ENCODE results near the gene C19orf12.
"Not testable (repeated sequence)": the region's sequence is repeated elsewhere in the genome, so short reads cannot be mapped to it uniquely, and the experiment has no call there.

Gene C19orf12

DNA sequence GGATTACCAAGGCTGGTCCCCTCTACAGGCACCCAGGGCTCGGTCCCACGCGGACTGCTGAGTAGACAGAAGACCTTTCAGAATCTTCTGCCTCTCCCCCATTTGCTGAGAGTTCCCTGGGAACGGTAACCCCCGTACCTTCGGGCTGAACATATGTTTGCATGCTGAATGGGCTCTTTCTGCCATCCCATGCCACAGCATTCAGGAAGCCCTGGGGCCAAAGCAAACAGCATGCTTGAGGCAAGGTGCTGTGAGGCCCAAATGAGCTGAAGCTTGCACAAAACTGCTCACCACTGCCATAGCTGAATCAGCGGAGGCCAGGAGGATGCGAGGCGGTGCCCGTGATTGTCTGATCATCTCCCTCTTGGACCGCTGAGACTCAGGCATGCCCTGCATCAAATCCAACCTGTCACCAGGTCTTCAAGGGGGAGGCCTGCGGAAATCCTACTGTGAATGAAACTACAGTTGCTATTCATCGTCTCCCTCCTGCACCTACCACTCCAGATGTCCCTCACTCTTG lies 16.3 kb upstream of the C19orf12 start:
- DNase-seq (ENCODE audit: low read depth in 2 of 2) = no peak

DNA sequence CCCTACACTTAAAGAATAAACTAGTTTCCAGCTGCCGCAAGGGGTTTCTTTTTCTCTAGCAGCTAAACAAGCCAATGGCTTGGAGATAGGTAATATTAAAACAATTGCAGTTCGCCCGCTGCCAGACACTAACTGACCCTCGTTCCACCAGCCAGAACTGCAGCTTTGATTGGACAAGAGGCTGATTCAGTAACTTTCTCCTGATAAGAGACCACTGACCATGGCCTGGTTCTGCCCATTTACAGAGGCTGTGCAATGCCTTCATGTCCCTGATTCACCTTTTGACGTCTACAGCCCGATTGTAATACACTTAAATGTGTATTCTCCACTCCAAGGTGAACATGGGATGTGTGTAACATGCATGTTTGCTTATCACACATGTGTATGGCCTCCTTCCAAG lies 12.8 kb upstream of the C19orf12 start:
- DNase-seq (ENCODE audit: low read depth in 2 of 2) = no peak

DNA sequence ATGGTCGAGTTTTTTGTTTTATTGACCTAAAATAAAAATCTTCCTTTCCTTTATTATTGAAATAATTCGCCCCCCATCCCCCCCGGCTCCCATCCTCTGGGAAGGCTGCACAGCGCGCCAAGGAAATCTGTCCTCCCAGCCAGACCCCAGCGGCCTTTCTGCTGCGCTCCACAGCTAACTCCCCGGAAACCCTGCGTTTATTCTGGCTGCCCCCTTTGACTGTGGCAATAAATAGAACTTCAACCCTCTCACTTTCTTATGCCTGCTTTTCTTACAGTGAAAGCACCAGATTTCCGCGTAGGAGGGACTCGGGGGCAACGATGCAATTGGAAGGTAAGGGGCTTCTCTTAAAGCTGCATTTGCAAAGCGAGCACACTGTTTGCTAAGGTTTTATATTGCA lies 9.7 kb upstream of the C19orf12 start:
- no peak for DNase-seq (ENCODE audit: low read depth in 2 of 2)

DNA sequence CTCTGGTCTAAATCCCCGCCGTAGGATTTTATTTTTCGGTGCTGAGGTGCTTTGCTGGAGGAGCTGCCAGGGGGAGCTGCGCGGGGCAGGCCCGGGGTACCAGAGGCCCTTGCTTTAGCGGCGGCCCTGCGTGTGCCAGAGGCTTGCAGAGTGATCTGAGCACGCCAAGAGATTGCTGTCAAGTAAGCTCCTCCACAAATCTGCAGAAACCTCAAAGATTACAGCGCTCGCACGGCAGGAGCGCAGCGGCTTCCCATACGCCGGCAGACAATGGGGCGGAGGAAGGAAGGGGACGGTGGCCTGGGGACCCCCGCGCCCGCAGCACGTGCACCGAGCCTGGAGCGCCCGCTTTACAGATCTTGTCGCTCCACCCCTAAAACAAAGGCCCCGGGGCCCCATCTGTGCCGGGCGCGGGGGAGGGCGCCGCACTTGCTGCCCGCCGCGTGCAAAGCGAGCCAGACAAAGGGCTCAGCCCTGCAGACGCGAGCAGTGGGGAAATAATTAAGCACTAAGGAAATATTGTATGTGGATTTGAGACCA lies 9.1 kb upstream of the C19orf12 start:
- DNase-seq (ENCODE audit: low read depth in 2 of 2) = no peak

DNA sequence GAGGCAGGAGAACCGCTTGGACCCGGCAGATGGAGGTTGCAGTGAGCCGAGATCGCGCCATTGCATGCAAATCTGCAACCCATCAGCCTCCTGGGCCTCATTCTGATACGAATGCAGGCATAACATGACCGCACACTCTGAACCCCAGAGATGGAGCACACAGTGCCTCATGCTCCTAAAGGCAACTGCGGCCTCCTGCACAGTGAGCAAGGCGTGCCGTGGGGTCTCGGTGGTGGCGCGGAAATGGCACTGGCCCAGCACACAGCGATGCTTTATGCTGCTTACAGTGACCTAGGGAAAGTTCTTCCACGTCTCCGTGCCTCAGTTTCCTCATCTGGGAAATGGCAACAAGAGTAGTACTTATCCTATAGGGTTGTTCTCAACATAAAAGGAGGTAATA lies 2.0 kb upstream of the C19orf12 start:
- no peak for DNase-seq (ENCODE audit: low read depth in 2 of 2)

DNA sequence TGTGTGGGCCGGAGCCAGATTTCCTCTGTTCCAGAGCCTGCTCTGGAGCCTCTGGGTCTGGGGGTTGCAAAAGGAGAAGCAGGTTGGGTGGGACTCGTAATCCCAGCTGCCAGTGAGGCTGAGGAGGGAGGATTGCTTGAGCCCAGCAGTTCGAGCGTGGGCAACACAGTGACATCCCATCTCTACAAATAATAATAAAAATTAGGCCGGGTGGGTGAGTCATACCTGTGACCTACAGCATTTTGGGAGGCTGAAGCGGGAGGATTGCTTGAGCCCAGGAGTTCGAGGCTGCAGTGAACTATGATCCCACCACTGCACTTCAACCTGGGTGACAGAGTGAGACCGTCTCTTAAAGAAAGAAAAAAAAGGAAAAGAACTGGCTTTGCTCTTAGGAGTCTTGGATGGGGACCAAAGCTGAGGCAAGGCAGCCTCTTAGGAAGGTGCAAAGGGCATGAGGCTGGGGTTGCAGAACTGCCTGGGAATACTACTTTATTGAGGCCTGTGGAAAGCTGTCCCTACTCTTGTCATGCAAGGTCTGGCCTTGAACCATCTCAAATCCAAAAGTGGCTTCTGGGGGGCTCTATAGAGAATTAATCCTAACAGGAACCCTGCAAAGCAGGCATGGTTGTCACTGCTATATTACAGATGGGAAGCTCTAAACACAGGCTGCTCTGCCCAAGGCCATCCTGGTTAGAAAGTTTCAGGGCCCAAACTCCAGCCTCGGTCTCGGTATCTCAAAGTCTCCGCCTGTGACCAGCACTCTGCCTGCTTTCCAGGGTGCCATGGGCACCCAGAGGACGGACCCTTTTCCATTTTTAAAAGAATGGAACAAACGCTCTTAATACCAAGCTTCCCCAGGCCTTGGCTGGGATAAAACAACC lies 880 bp upstream of the C19orf12 start:
- no peak for DNase-seq (ENCODE audit: low read depth in 2 of 2)

DNA sequence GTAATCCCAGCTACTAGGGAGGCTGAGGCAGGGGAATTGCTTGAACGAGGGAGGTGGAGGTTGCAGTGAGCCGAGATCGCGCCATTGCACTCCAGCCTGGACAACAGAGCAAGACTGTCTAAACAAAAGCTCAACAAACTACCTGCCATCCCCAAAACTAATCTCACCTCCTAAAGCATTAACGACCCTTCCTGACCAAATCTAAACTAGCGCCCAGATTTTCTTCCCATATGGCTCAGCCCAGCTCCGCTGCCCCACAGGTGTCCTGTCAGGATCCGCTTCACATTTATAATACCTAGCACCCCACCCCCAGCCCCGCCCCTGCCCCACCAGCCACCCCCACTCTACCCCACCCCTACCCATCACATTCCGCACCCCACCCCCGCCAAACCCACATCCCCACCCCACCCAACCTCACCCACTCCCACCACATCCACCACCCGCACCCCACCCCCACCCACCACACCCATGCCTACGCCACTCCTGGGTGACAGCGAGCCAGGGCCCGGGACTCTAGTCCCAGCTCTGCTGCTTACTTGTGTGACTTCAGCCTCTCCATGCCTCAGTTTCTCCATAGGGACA lies 599 bp downstream of the C19orf12 start:
- no peak for DNase-seq (ENCODE audit: low read depth in 2 of 2)

DNA sequence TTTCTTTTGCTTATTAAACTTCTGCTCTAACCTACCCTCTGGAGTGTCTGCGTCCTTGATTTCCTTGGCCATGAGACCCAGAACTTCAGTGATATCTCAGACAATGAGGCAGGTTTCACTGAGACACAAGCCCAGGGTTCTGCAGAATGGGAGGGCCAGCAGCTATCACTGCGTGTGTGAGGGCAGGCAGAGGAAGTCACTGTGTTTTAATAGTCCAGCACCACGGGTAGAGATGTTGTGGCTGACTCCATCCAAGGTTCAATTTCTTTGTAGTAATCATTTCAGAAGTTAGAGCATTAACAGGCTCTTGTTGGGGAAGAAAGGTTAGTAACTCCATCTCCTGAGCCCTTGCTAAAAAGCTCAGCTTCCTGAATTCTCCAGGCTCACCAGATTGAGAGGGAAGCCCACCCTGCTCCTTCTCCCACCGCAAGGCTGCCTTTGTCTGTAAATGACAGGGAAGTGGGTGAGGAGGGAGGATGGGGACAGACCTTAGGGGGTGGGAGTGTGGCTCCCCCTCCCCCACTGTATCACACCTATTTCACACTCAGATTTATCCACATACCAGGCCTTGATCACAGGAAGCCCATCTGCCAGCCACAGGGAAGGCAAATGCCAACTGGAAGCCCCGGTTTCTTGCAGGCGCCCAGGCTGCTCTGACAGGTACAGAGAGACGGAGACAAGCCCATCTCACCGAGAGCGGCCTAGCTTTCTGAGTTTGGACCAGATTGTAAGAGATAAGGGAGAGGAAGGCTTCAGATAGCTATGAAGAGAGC lies 2.1 kb downstream of the C19orf12 start:
- no peak for DNase-seq (ENCODE audit: low read depth in 2 of 2)

DNA sequence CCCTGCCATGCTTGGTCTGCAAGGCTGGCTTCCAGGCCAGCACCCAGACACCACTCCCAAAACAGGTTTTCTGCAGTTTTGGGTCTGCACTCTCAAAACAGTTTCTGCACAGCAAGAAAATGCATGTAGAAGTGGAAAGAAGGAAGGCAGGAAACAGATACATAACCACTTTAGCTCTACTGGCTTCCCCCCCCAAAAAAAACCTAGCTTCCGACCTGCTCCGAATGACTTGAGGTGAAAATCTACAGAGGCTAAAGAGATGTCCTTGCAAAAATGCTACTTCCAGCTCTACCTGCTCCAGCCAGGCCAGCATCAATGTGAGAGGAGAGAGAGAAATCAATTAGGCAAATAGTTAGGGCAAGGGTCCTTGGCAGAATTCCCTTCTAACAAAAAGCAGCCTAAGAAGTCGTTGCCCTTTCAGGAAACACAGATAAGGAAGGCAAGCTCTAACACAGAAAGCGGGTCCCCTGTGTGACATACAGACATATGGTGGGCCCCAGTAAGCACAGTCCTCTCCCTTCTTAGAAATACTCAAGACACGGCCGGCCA lies 3.4 kb downstream of the C19orf12 start:
- DNase-seq (ENCODE audit: low read depth in 2 of 2) = no peak

DNA sequence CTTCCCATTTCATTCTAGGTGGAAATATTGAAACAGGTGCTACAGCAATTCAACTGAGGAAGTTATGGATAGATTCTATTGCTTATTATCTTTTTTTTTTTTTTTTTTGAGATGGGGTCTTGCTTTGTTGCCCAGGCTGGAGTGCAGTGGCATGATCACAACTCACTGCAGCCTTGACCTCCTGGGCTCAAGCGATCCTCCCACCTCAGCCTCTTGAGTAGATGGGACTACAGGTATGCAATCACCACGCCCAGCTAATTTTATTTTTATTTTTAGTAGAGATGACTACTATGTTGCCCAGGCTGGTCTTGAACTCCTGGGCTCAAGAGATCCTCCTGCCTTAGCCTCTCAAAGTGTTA lies 5.6 kb downstream of the C19orf12 start:
- DNase-seq (ENCODE audit: low read depth in 2 of 2) = not testable (repeated sequence)

DNA sequence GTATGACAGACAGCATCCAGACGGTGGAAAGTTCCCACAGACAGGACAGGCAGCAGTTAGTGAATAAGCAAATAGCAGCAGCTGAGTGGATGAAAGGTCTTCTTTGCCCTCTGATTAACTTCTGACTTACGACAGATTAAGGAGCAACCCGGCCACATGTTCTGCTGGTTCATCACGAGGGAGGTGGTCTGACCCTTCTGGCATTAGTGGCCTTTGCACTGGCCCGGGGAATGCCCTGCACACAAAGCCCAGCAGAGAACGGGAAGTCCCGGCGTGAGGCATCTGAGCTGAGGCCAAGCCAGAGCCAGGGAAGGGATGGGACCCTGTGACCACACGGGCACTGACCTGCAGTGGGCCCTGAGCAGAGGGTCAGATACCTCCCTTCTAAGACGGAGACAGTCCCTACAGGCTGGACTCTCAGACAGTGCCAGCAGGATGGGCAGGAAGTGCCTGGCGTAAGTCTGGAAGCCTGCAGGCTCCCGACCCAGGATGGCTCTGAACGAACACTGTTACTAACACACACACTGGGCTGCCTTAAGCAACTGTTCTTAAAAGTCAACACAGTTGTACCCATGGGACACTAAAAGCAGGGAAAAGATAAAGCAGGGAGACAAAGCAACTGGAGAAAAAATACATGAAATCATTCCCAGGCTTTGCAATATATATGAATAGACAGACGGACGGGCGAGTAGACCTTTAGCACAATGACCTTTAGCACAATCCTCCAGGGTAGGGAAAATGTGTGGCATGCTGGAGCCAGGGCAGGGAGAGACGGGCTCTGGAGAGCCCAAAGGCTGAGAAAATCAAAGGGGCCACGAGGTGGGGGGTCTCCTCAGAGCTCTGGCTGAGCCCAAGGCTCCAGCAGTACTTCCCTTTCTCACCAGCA lies 6.3 kb downstream of the C19orf12 start:
- no peak for DNase-seq (ENCODE audit: low read depth in 2 of 2)

DNA sequence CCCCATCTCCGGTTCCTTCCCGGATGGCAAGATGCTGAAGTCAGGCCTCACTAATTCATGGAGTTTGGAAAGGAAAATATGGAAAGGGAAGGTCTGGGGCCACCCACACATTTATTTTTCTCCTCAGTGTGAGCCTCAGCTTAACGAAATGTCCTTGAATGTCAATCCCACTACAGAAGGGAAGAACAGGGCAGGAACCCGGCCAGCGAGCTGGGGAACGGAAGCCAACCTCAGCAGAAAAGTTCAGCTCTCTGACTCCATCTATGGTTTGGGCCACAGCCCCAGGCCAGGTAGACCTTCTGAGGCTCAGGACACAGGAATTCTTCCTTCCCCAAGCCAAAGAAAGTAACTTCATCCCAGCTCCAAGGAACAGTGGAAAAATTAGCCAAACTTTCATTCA lies 8.4 kb downstream of the C19orf12 start:
- DNase-seq (ENCODE audit: low read depth in 2 of 2) = no peak

DNA sequence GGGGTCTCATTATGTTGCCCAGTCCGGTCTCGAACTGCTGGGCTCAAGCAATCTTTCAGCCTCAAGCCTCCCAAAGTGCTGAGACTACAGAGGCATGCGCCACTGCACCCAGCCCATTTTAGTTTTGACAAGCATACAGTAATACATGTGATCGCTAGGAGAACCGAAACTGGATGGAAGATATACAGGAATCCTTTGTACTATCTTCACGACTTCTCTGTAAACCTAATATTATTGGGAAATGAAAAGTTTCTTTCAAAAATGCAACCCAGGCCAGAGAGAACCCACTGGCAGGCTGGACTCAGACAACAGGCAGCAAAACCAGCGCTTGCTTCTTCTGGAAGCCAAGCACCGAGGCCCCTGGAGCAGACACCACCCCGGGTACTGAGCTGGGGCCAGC lies 9.4 kb downstream of the C19orf12 start:
- DNase-seq (ENCODE audit: low read depth in 2 of 2) = no peak

DNA sequence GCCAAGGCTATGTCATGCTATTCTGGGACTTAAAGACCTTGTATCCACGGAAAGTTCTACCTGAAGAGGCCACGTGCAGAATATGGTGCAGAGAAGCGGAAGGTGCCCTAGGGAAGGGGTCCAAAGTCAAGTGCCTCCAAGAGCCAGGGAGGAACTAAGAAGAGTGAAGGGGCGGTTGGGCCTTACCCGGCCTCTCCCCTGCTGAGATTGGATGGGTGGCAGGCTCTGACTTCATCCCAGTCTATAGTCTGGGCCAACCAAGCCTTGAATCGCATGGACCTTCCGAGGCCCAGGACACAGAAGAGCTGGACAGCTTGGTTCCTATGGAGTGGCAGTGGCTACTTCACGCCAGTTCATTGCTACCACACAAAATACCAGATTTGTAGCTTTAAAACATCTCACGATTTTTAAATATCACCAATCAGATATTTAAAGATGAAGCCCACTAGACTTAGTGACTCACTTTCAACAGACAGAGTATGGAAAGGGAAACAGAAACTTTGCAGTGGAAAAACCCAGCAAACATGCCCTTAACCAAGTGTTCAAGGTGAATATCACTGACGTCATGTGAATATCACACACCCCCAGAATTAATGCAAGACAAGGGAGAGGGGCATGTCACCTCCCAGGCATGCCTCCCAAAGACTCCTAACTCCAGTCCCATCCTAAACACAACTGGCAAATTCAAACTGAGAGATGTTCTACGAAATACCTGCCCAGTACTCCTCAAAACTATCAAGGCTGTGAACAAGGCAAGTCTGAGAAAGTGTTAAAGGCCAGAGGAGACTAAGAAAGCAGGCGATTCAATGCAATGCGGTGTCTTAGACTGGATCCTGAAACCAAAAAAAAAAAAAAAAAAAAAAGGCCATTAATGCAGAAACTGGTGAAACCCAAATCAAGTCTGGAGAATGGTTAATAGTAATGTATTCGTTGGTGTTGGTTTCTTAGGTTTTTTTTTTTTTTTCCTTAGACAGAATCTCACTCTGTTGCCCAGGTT lies 10.2 kb downstream of the C19orf12 start:
- DNase-seq (ENCODE audit: low read depth in 2 of 2) = no peak

DNA sequence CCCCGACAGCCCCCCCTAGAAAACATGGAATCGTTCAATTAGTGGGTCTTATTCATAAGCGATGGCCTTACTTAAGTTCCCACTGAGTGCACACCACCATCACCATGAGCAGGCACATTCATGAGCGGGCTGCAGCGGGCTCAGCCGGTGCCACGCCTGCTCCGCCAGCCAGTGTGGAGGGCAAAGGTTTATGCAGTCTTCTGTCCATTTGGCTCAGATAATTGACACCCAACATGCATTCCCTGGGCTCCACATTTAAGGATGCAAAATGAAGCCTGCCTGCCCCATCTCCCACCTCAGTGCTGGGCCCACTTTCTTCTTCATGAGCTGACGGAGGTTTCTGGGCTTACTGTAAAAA lies 12.1 kb downstream of the C19orf12 start:
- DNase-seq (ENCODE audit: low read depth in 2 of 2) = no peak

DNA sequence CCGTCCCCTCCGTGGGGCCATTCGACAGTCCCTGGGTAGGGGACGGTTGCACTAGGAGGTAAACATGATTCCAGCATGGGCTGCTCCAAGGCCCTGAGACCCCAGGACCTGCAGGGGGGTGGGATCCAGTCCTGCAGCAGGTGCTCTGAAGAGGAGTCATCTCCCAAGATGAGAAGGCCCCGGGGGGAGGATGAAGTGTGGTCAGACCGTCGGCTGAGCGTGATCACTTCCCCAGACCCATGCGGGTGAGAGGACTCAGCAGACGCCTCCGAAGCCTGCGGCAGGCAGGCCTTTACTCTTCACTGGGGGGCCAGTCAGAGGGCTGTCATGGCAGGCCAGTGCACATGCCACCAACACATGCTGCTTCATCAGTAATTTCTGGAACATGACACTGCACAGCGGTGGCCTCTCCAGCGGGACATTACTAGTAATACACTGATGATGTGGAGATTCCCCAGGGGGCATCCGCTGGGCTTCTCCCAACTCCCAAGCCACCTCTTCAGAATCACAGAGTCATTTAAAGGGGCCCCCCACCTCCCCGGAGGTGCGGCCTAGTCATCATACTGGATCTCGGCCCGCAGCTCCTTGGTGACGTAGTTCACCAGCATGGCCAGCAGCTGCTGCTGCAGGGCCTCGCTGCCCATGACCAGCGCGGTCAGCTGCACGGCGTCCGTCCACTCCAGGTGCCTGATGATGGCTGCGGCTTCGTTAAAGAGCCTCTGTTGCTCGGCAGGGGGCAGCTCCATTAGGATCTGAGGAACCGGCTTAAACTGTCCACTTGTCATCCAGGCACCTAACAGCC lies 12.7 kb downstream of the C19orf12 start:
- DNase-seq (ENCODE audit: low read depth in 2 of 2) = no peak

DNA sequence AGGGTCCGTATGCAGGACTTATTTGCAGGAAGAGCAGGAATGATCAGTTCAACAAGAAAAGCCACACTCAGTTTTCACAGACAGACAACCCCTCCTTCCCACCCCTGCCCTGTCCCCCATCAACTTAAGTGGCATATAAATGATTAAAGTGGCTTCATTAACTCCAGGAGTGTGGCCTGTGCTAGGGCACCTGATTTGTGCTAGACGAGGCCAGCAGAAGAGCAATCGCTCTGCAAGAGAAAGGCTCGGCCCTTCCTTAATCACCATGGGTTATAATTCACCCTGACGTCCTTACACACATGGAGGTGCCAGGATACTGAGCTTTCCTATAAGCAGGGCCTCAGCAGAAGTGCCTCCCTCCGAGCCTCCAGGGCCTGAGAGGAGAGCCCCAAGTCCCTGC lies 14.6 kb downstream of the C19orf12 start:
- no peak for DNase-seq (ENCODE audit: low read depth in 2 of 2)

DNA sequence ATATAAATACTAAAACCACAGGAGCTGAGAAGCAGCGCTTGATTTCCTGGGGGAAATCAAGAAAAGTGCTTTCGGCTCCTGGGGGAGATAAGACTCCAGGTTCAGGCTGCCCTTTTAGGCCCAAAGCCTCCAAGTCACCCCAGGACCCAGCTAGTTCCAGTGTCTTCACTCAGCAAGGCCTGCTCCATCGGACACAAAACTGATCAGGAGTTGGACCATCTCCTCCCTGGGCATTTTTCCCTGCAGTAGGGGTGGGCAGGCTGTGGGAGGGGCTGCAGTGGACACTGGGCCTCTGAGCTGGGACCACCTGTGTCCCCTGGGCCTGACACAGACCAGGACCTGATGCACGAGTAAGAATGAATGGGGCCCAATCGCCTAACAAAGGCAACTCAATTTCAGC lies 15.2 kb downstream of the C19orf12 start:
- no peak for DNase-seq (ENCODE audit: low read depth in 2 of 2)

Measured in stimulated activated CD8-positive, alpha-beta memory T cell treated with anti-CD3 and anti-CD28 coated beads, Interleukin-15, amount 100 ng/mL, for 4 hours (primary cell).